Neural progenitor cell (in vitro differentiated cells): Measurements from ENCODE around the gene PRKCA.

Experiments
- EZH2 ChIP-seq: fragments of 200-600 bp; sonication (generic); IDR thresholded peaks from 2 replicates; pipeline ENCODE4 v1.6.1; 2017; ENCODE audit warnings: antibody characterized with exemption, mild to moderate bottlenecking, moderate library complexity
- EZH2phosphoT487 ChIP-seq: fragments of 200-600 bp; sonication (generic); IDR thresholded peaks from 2 replicates; pipeline ENCODE4 v1.6.1; 2017; ENCODE audit warnings: antibody characterized with exemption
- TF ChIP-seq, protein P1 (sequence below): fragments of 200-600 bp; sonication (generic); IDR thresholded peaks from 2 replicates; pipeline ENCODE4 v1.5.1; 2017; ENCODE audit warnings: antibody characterized with exemption, mild to moderate bottlenecking

DNA sequence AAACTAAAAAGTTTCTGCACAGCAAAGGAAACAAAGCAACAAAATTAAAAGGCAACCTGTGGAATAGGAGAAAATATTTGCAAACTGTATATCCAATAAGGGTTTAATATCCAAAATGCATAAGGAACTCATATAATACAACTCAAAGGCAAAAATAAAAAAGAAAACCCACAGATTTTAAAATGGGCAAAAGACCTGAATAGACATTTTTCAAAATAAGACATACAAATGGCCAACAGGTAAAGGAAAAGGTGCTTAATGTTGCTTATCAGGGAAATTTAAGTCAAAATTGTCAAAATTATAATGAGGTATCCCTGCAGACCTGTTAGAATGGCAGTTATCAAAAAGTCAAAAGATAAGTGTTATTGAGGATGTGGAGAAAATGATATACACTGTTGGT lies 399.0 kb downstream of the PRKCA start:
- TF ChIP-seq EZH2: no peak
- TF ChIP-seq, protein P1, sequence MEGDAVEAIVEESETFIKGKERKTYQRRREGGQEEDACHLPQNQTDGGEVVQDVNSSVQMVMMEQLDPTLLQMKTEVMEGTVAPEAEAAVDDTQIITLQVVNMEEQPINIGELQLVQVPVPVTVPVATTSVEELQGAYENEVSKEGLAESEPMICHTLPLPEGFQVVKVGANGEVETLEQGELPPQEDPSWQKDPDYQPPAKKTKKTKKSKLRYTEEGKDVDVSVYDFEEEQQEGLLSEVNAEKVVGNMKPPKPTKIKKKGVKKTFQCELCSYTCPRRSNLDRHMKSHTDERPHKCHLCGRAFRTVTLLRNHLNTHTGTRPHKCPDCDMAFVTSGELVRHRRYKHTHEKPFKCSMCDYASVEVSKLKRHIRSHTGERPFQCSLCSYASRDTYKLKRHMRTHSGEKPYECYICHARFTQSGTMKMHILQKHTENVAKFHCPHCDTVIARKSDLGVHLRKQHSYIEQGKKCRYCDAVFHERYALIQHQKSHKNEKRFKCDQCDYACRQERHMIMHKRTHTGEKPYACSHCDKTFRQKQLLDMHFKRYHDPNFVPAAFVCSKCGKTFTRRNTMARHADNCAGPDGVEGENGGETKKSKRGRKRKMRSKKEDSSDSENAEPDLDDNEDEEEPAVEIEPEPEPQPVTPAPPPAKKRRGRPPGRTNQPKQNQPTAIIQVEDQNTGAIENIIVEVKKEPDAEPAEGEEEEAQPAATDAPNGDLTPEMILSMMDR: no peak
- TF ChIP-seq EZH2phosphoT487: no peak
